Measurements from ENCODE around the gene MATCAP1. TPM values are rescaled to one million over a fixed set of nuclear protein-coding genes. Genes with fewer than 3 reads are reported as not detected.

The MATCAP1 gene
- total and polyA plus RNA-seq, 2 of the 13 experiments (the other 11 are each of a cell fraction or from before 2014, with no cell fraction given) = 11.2 to 24.5 TPM

DNA sequence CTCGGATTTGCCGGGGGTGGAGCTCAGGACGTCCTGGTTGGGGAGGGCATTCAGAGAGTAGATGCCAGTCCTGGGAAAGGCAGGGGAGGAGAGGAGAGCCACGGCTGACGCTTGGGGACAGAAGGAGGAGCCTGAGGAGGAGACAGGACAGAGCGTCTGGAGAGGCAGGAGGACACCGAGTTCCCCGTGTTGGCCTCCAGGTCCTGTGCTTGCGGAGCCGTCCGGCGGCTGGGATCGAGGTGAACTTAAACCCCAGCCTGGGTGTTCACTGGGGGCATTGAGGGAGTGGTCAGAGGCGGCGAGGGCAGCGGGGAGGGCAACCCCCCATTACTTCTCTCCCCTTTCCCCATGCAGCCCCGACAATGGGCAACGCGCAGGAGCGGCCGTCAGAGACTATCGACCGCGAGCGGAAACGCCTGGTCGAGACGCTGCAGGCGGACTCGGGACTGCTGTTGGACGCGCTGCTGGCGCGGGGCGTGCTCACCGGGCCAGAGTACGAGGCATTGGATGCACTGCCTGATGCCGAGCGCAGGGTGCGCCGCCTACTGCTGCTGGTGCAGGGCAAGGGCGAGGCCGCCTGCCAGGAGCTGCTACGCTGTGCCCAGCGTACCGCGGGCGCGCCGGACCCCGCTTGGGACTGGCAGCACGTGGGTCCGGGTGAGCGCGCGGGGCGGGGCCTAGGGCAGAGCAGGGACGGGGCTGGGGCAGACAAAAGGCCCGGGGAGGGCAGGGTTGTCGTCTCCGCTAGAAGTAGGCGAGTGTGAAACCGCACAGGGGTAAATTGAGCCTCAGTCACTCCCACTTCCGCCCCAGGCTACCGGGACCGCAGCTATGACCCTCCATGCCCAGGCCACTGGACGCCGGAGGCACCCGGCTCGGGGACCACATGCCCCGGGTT lies 9.7 kb downstream of the MATCAP1 start (continued):
- TF ChIP-seq, protein P1, sequence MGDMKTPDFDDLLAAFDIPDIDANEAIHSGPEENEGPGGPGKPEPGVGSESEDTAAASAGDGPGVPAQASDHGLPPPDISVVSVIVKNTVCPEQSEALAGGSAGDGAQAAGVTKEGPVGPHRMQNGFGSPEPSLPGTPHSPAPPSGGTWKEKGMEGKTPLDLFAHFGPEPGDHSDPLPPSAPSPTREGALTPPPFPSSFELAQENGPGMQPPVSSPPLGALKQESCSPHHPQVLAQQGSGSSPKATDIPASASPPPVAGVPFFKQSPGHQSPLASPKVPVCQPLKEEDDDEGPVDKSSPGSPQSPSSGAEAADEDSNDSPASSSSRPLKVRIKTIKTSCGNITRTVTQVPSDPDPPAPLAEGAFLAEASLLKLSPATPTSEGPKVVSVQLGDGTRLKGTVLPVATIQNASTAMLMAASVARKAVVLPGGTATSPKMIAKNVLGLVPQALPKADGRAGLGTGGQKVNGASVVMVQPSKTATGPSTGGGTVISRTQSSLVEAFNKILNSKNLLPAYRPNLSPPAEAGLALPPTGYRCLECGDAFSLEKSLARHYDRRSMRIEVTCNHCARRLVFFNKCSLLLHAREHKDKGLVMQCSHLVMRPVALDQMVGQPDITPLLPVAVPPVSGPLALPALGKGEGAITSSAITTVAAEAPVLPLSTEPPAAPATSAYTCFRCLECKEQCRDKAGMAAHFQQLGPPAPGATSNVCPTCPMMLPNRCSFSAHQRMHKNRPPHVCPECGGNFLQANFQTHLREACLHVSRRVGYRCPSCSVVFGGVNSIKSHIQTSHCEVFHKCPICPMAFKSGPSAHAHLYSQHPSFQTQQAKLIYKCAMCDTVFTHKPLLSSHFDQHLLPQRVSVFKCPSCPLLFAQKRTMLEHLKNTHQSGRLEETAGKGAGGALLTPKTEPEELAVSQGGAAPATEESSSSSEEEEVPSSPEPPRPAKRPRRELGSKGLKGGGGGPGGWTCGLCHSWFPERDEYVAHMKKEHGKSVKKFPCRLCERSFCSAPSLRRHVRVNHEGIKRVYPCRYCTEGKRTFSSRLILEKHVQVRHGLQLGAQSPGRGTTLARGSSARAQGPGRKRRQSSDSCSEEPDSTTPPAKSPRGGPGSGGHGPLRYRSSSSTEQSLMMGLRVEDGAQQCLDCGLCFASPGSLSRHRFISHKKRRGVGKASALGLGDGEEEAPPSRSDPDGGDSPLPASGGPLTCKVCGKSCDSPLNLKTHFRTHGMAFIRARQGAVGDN (CRISPR knock-in tag; IDR thresholded peaks at IDR 0.05) = peak; percentile 100
- TF ChIP-seq SYNCRIP (IDR thresholded peaks at IDR 0.05; ENCODE audit: insufficient read depth, low read depth, low read length) (no peak), NFE2L1 (CRISPR knock-in tag; IDR thresholded peaks at IDR 0.05; ENCODE audit: borderline replicate concordance) (peak; percentile 68; the same call in 1 of the 2 replicates), ZNF547 (CRISPR knock-in tag; IDR thresholded peaks at IDR 0.05) (peak; percentile 97), SIN3B (IDR thresholded peaks at IDR 0.05; ENCODE audit: low read length) (no peak), FOXK2 (IDR thresholded peaks at IDR 0.05) (no peak), ATF7-NPFF (CRISPR knock-in tag; IDR thresholded peaks at IDR 0.05; ENCODE audit: low read depth) (peak; percentile 98), SP1 (IDR thresholded peaks at IDR 0.05) (no peak), SP1 (CRISPR knock-in tag; IDR thresholded peaks at IDR 0.05) (peak; percentile 43), IKZF4 (CRISPR knock-in tag; IDR thresholded peaks at IDR 0.05; ENCODE audit: borderline replicate concordance, low read depth, not compliant biosample characterization) (peak; percentile 90), SMC3 (IDR thresholded peaks at IDR 0.05; ENCODE audit: low read length) (no peak), ZNF672 (CRISPR knock-in tag; IDR thresholded peaks at IDR 0.05) (no peak), CREM (IDR thresholded peaks at IDR 0.05) (no peak), CREM (CRISPR knock-in tag; IDR thresholded peaks at IDR 0.05) (no peak), NFIC (IDR thresholded peaks at IDR 0.05; ENCODE audit: low read length) (no peak), REL (CRISPR knock-in tag; conservative IDR thresholded peaks at IDR 0.05) (peak; percentile 94), SIN3A (IDR thresholded peaks at IDR 0.05; ENCODE audit: borderline replicate concordance, low read depth, low read length) (peak; percentile 34; the same call in 1 of the 2 replicates), EED (CRISPR knock-in tag; IDR thresholded peaks at IDR 0.05) (0 out of 2 replicates have a peak, but pooled peaks have one; percentile 50), NFATC3 (CRISPR knock-in tag; IDR thresholded peaks at IDR 0.05) (peak; percentile 89; the same call in 1 of the 2 replicates), MAFF (IDR thresholded peaks at IDR 0.05; ENCODE audit: low read depth, low read length) (no peak), NBN (conservative IDR thresholded peaks at IDR 0.05) (no peak), ZNF317 (CRISPR knock-in tag; IDR thresholded peaks at IDR 0.05) (no peak), ZNF20 (CRISPR knock-in tag; IDR thresholded peaks at IDR 0.05) (no peak), ZNF432 (CRISPR knock-in tag; IDR thresholded peaks at IDR 0.05; ENCODE audit: borderline replicate concordance) (peak; percentile 89; the same call in 1 of the 2 replicates), NRL (CRISPR knock-in tag; IDR thresholded peaks at IDR 0.05; ENCODE audit: borderline replicate concordance) (peak; percentile 99)
- TF ChIP-seq, protein P2, sequence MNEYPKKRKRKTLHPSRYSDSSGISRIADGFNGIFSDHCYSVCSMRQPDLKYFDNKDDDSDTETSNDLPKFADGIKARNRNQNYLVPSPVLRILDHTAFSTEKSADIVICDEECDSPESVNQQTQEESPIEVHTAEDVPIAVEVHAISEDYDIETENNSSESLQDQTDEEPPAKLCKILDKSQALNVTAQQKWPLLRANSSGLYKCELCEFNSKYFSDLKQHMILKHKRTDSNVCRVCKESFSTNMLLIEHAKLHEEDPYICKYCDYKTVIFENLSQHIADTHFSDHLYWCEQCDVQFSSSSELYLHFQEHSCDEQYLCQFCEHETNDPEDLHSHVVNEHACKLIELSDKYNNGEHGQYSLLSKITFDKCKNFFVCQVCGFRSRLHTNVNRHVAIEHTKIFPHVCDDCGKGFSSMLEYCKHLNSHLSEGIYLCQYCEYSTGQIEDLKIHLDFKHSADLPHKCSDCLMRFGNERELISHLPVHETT (CRISPR knock-in tag; conservative IDR thresholded peaks at IDR 0.05) = 0 out of 2 replicates have a peak, but pooled peaks have one; percentile 58
- TF ChIP-seq, protein P3, sequence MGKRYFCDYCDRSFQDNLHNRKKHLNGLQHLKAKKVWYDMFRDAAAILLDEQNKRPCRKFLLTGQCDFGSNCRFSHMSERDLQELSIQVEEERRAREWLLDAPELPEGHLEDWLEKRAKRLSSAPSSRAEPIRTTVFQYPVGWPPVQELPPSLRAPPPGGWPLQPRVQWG (CRISPR knock-in tag; IDR thresholded peaks at IDR 0.05; ENCODE audit: borderline replicate concordance, low read depth) = no peak

All from HepG2 (cell line).